ENCODE results near the gene AGO4.

- TF ChIP-seq, protein P1, sequence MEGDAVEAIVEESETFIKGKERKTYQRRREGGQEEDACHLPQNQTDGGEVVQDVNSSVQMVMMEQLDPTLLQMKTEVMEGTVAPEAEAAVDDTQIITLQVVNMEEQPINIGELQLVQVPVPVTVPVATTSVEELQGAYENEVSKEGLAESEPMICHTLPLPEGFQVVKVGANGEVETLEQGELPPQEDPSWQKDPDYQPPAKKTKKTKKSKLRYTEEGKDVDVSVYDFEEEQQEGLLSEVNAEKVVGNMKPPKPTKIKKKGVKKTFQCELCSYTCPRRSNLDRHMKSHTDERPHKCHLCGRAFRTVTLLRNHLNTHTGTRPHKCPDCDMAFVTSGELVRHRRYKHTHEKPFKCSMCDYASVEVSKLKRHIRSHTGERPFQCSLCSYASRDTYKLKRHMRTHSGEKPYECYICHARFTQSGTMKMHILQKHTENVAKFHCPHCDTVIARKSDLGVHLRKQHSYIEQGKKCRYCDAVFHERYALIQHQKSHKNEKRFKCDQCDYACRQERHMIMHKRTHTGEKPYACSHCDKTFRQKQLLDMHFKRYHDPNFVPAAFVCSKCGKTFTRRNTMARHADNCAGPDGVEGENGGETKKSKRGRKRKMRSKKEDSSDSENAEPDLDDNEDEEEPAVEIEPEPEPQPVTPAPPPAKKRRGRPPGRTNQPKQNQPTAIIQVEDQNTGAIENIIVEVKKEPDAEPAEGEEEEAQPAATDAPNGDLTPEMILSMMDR (IDR thresholded peaks at IDR 0.05), result no peak
- no peak for TF ChIP-seq POLR2A (IDR thresholded peaks at IDR 0.05)
These were observed 78.2 kb downstream of the AGO4 start for GRCh38 chr1:35885961-35886558.

Data from gastroesophageal sphincter (tissue), 3 donors.